Fibroblast of lung (primary cell): Measurements from ENCODE around the gene FLT3.

Source experiments
- CTCF ChIP-seq, 2 donors: IDR thresholded peaks in 1 of 2; conservative IDR thresholded peaks in 1 of 2; 1 replicate in 1 of 2; 2 replicates in 1 of 2; pipeline ENCODE4 v1.5.1; 2011 to 2012; ENCODE audit warnings: low read length in 2 of 2, control low read depth in 1 of 2, inconsistent platforms in 1 of 2, low read depth in 1 of 2, mild to moderate bottlenecking in 1 of 2
- EZH2 ChIP-seq: IDR thresholded peaks from 2 replicates; pipeline ENCODE4 v1.5.1; 2012; ENCODE audit warnings: low read length, control low read depth, mild to moderate bottlenecking; ENCODE audit errors: missing control alignments

DNA sequence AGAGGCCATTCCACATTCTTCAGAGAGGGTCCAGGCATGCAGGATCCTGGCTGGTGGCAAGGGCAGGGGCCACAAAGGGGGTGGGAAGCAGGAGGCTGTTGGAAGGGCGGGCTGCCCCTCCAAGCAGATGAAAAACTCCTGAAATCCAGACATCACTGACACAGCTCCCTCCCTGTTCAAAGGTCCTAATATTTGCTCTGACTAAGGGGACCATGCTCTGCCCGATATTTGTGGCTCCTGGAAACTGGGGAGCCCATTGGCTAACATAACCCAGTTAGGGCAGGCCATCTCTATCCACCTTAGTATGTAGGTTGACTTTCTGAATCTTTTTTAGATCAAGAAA is 127.9 kb downstream of the FLT3 start:
- TF ChIP-seq CTCF (conservative IDR thresholded peaks at IDR 0.05 in 1 of 2, IDR thresholded peaks at IDR 0.05 in 1 of 2; ENCODE audit: low read depth in 1 of 2, low read length in 2 of 2) (no peak), EZH2 (no peak)
